Ishikawa (cell line): Measurements from ENCODE around the gene WDR70.

Experiments used
- CEBPB ChIP-seq: IDR thresholded peaks from 2 replicates; pipeline ENCODE4 v1.6.1; 2012
- EGR1 ChIP-seq: IDR thresholded peaks from 2 replicates; pipeline ENCODE4 v1.6.1; 2012
- EP300 ChIP-seq: IDR thresholded peaks from 2 replicates; pipeline ENCODE4 v1.6.1; 2012; ENCODE audit warnings: borderline replicate concordance
- FOXM1 ChIP-seq: IDR thresholded peaks from 2 replicates; pipeline ENCODE4 v1.6.1; 2012; ENCODE audit warnings: low read depth, borderline replicate concordance
- MAX ChIP-seq: IDR thresholded peaks from 2 replicates; pipeline ENCODE4 v1.6.1; 2012
- NFIC ChIP-seq: IDR thresholded peaks from 2 replicates; pipeline ENCODE4 v1.6.1; 2012
- RAD21 ChIP-seq: IDR thresholded peaks from 2 replicates; pipeline ENCODE4 v1.6.1; 2012; ENCODE audit warnings: low read depth
- REST ChIP-seq: IDR thresholded peaks from 2 replicates; pipeline ENCODE4 v1.6.1; 2012; ENCODE audit warnings: low read depth, mild to moderate bottlenecking
- TAF1 ChIP-seq: IDR thresholded peaks from 2 replicates; pipeline ENCODE4 v1.6.1; 2012; ENCODE audit warnings: low read depth, mild to moderate bottlenecking
- USF1 ChIP-seq: IDR thresholded peaks from 2 replicates; pipeline ENCODE4 v1.6.1; 2012
- YY1 ChIP-seq: IDR thresholded peaks from 2 replicates; pipeline ENCODE4 v1.6.1; 2012; ENCODE audit warnings: low read depth
- ZBTB7A ChIP-seq: IDR thresholded peaks from 2 replicates; pipeline ENCODE4 v1.6.1; 2012; ENCODE audit warnings: low read depth

- TF ChIP-seq FOXM1 (no peak), YY1 (no peak), RAD21 (no peak), EGR1 (no peak), EP300 (no peak), ZBTB7A (no peak), REST (no peak), CEBPB (no peak), NFIC (no peak), TAF1 (no peak), MAX (no peak), USF1 (no peak)
These were observed 12.5 kb downstream of the WDR70 start for GRCh38 chr5:37391591-37391990.
